Measurements from ENCODE around the gene CNTNAP5.
"Not testable (repeated sequence)": the region's sequence is repeated elsewhere in the genome, so short reads cannot be mapped to it uniquely, and the experiment has no call there.

The CNTNAP5 gene

DNA sequence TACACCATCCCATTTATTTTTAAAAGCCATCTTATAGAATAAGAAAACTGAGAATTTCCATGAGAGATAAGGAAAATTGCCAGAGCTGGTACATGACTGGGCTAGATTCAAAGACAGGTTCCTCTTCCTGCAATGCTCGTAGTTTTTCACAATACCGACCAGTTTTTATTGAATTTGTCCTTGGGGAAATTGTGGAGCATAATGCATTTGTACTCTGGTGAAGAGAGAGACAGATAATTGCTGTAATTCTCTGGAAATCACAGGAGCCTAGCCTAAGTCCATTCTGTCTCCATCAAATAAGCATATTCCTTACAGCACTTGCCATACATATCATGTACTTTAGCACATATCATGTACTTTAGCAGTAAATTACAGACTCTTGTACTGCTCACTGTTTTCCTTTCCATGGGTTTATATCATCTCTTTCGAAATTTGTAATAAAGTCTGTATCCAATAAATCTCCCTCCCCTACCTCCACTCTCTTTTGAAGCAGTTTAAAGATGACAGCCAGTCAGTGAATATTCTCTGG is 355.2 kb downstream of the CNTNAP5 start:
- TF ChIP-seq, protein P1, sequence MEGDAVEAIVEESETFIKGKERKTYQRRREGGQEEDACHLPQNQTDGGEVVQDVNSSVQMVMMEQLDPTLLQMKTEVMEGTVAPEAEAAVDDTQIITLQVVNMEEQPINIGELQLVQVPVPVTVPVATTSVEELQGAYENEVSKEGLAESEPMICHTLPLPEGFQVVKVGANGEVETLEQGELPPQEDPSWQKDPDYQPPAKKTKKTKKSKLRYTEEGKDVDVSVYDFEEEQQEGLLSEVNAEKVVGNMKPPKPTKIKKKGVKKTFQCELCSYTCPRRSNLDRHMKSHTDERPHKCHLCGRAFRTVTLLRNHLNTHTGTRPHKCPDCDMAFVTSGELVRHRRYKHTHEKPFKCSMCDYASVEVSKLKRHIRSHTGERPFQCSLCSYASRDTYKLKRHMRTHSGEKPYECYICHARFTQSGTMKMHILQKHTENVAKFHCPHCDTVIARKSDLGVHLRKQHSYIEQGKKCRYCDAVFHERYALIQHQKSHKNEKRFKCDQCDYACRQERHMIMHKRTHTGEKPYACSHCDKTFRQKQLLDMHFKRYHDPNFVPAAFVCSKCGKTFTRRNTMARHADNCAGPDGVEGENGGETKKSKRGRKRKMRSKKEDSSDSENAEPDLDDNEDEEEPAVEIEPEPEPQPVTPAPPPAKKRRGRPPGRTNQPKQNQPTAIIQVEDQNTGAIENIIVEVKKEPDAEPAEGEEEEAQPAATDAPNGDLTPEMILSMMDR (conservative IDR thresholded peaks at IDR 0.05; ENCODE audit: low read length) = no peak
- no peak for DNase-seq (ENCODE audit: low read depth)
- H3K4me3 ChIP-seq (ENCODE audit: low read length) = no peak overlapping the region

DNA sequence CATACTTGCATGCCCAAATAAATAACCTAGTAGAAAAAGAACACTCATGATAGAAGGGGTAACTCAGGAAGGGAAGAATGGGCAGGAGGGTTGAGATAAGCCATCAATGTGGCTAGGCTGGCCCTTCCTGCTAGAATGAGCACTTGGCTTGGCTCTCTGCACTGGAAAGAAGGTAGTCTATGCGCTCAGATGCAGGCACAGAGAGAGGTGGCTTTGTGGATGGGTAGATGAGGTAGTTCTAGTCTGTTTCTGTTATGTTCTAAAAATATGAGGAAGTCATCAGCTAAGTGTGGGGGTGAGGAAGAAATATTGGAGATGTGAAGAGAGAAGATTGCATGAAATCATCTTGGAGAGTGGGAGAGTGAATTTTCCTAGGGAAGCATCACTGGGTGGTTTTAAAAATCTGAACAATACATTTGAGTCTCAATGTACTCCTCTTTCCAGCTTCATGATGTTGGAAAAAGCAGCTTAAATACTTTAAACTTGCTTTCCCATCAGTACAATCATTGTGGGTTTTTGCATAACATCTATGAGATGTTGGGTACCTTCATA is 357.1 kb downstream of the CNTNAP5 start:
- TF ChIP-seq, protein P1 (conservative IDR thresholded peaks at IDR 0.05; ENCODE audit: low read length) = no peak
- DNase-seq (ENCODE audit: low read depth) = no peak
- no peak overlapping the region for H3K4me3 ChIP-seq (ENCODE audit: low read length)

DNA sequence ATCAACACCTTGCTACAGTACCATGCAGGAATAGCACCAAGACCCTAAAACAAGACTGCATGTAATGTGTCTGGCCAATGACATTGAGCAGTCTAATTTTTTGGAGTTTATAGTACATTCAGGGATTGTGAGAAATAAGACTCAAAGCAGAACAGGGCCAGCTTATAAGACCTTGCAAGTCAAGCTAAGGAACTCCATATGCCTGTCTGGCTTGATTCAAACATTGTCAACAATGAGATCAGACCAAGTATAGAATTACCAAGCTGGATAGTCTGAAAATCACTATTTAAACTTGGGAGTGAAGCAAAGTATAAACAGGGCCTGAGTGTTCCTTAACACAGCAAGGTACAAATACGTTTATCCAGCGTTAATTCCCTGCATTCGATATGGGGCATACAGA is 370.9 kb downstream of the CNTNAP5 start:
- TF ChIP-seq, protein P1 (conservative IDR thresholded peaks at IDR 0.05; ENCODE audit: low read length) = no peak
- DNase-seq (ENCODE audit: low read depth) = no peak
- H3K4me3 ChIP-seq (ENCODE audit: low read length) = no peak overlapping the region

DNA sequence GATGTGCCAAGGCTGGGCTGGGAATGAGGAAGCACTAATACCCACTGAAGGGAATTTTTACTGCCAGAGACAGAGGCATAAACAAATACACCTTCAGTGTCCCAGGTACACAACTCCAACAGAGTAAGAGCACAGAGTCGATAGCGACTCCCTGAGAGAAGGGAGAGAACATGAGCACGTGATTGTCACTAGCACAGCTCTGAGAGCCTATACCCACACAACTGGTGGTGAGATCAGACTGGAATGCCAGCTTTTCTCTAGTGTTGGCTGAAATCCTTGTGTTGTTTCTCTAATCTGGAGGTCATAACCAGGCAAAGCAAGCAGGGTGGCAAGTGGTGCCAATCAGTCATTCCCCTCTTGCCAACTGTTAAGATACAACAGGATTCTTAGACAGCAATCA is 377.2 kb downstream of the CNTNAP5 start:
- H3K4me3 ChIP-seq (ENCODE audit: low read length) = no peak overlapping the region
- TF ChIP-seq, protein P1 (conservative IDR thresholded peaks at IDR 0.05; ENCODE audit: low read length) = no peak
- no peak for DNase-seq (ENCODE audit: low read depth)

DNA sequence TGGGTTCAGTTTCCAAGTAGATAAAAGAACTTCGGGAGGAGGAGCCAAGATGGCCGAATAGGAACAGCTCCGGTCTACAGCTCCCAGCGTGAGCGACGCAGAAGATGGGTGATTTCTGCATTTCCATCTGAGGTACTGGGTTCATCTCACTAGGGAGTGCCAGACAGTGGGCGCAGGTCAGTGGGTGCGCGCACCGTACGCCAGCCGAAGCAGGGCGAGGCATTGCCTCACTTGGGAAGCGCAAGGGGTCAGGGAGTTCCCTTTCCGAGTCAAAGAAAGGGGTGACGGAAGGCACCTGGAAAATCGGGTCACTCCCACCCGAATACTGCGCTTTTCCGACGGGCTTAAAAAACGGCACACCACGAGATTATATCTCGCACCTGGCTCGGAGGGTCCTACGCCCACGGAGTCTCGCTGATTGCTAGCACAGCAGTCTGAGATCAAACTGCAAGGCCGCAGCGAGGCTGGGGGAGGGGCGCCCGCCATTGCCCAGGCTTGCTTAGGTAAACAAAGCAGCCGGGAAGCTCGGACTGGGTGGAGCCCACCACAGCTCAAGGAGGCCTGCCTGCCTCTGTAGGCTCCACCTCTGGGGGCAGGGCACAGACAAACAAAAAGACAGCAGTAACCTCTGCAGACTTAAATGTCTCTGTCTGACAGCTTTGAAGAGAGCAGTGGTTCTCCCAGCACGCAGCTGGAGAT is 382.9 kb downstream of the CNTNAP5 start:
- H3K4me3 ChIP-seq (ENCODE audit: low read length); DNase-seq (ENCODE audit: low read depth): not testable (repeated sequence)

DNA sequence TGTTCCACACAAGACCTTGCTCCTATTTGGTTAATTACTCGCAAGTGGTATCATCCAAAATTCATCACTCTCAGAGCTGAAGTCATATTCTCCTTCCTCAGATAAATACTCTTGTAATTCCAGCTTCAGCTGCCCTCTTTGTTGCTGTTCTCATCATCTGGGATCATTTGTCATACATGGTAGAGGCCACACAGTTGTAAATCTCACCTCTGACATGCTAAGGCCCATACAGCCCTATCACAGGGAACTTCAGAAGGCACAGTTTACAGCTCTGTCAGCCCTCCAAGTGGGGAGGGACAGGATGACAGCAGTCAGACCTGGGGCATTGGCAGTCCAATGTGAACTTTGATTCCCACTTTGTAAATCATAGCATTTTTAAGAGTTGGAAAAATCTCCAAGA is 399.0 kb downstream of the CNTNAP5 start:
- H3K4me3 ChIP-seq (ENCODE audit: low read length) = no peak overlapping the region
- no peak for DNase-seq (ENCODE audit: low read depth)
- TF ChIP-seq, protein P1 (conservative IDR thresholded peaks at IDR 0.05; ENCODE audit: low read length) = no peak

DNA sequence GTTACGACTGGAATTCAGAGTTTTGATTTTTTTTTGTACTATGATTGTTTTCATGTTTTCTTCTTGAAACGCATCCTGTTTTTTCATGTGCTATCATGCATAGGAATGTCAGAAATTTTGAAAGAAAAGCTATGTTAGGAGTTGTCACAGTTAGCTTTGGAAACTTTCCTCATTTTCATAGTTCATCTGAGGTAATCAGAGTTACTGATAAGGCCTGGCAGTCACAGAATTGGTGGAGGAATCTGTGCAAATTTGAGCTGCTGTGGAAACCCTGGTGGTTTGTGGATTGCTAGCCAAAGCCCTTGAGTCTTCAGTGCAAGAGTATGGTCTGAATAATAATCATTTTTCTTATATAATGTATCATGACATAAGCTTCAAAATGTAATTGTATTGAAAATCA is 401.0 kb downstream of the CNTNAP5 start:
- DNase-seq (ENCODE audit: low read depth) = no peak
- H3K4me3 ChIP-seq (ENCODE audit: low read length) = no peak overlapping the region
- TF ChIP-seq, protein P1 (conservative IDR thresholded peaks at IDR 0.05; ENCODE audit: low read length) = no peak

All from AG10803 (cell line).